Keratinocyte (primary cell): ENCODE data around the gene PLAAT2. TPM values are rescaled to one million over a fixed set of nuclear protein-coding genes. Genes with fewer than 3 reads are reported as not detected.

ENCODE experiments used
- DNase-seq: peaks from one replicate; pipeline ENCODE4 v3.0.0-alpha.2; 2011; ENCODE audit warnings: low read depth, missing footprints, low spot score
- FAIRE-seq: peaks from 2 replicates; lab custom pipeline; 2011; peaks lifted over from hg19 to GRCh38; lab: Jason Lieb, UNC
- H2AFZ ChIP-seq: 2 replicates; pipeline ENCODE4 v1.6.0; 2012; ENCODE audit warnings: low read length, control low read depth, inconsistent platforms; ENCODE audit not compliant: control insufficient read depth
- H3K27ac ChIP-seq: 2 replicates; pipeline ENCODE4 v1.5.1; 2011; ENCODE audit warnings: low read length; ENCODE audit not compliant: control insufficient read depth, insufficient read depth
- H3K27me3 ChIP-seq: 3 replicates; pipeline ENCODE4 v1.6.0; 2011; ENCODE audit warnings: low read length; ENCODE audit not compliant: control insufficient read depth, insufficient read depth; ENCODE audit errors: extremely low read depth
- H3K36me3 ChIP-seq, 2 experiments: 2 replicates in 1 of 2; 3 replicates in 1 of 2; pipeline ENCODE4 v1.5.1; 2011; ENCODE audit warnings: low read length in 2 of 2, mild to moderate bottlenecking in 1 of 2; ENCODE audit not compliant: control insufficient read depth in 2 of 2, insufficient read depth in 2 of 2; ENCODE audit errors: extremely low read depth in 1 of 2
- H3K4me1 ChIP-seq: 3 replicates; pipeline ENCODE4 v1.5.1; 2011; ENCODE audit warnings: low read length; ENCODE audit not compliant: control insufficient read depth, insufficient read depth; ENCODE audit errors: extremely low read depth
- H3K4me2 ChIP-seq: 3 replicates; pipeline ENCODE4 v1.6.0; 2011; ENCODE audit warnings: low read depth, low read length; ENCODE audit not compliant: control insufficient read depth, insufficient read depth; ENCODE audit errors: extremely low read depth
- H3K4me3 ChIP-seq, 3 experiments: fragments of 200-600 bp in 1 of 3; sonication (generic) in 1 of 3; 2 replicates in 2 of 3; 3 replicates in 1 of 3; pipeline ENCODE4 v1.5.1; 2011 to 2016; ENCODE audit warnings: low read length in 3 of 3, mild to moderate bottlenecking in 3 of 3, control low read depth in 2 of 3, inconsistent platforms in 1 of 3, low read depth in 1 of 3, mixed read lengths in 1 of 3, mixed run types in 1 of 3, moderate library complexity in 1 of 3; ENCODE audit not compliant: control insufficient read depth in 2 of 3, insufficient read depth in 2 of 3; ENCODE audit errors: extremely low read depth in 1 of 3
- H3K79me2 ChIP-seq: 2 replicates; pipeline ENCODE4 v1.6.0; 2012; ENCODE audit warnings: low read length; ENCODE audit not compliant: control insufficient read depth, insufficient read depth
- H3K9ac ChIP-seq: 3 replicates; pipeline ENCODE4 v1.6.0; 2011; ENCODE audit warnings: low read length; ENCODE audit not compliant: control insufficient read depth, insufficient read depth; ENCODE audit errors: extremely low read depth
- H3K9me1 ChIP-seq: 3 replicates; pipeline ENCODE4 v1.6.0; 2011; ENCODE audit warnings: low read length; ENCODE audit not compliant: control insufficient read depth, insufficient read depth; ENCODE audit errors: extremely low read depth
- H3K9me3 ChIP-seq: 2 replicates; pipeline ENCODE4 v1.5.1; 2012; ENCODE audit warnings: low read depth, low read length; ENCODE audit not compliant: control insufficient read depth
- H4K20me1 ChIP-seq: 3 replicates; pipeline ENCODE4 v1.6.0; 2011; ENCODE audit warnings: low read length; ENCODE audit not compliant: control insufficient read depth, insufficient read depth; ENCODE audit errors: extremely low read depth
- EZH2 ChIP-seq: IDR thresholded peaks from one replicate; pipeline ENCODE4 v1.6.1; 2012; ENCODE audit warnings: inconsistent platforms, mild to moderate bottlenecking, low read length, moderate library complexity
- dilution Hi-C: fragments of 300-500 bp; cut with MboI; formaldehyde crosslinking; loops from one replicate; pipeline ENCODE4 v1.7.0; 2020; ENCODE audit warnings: low sequenced_read_pairs; ENCODE audit not compliant: extremely low pct_ligation_motif_present
- polyA plus RNA-seq, 5 experiments: library from polyadenylated mRNA; depleted of rRNA in 3 of 5; stranded (reverse) in 3 of 5; stranded (forward) in 1 of 5; unstranded in 1 of 5; fragments of >200 nt; gene quantifications; 1 replicate in 1 of 5; 2 replicates in 3 of 5; 3 replicates in 1 of 5; pipeline versions ENCODE4 v1.2.1 to v1.2.3, GENCODE V29; 2011 to 2012; ENCODE audit warnings: missing spikeins in 2 of 5, low read depth in 1 of 5, low replicate concordance in 1 of 5
- TF ChIP-seq, protein P1 (sequence below), 3 experiments: IDR thresholded peaks in 1 of 3; conservative IDR thresholded peaks in 1 of 3; optimal IDR thresholded peaks in 1 of 3; 2 replicates in 2 of 3; 3 replicates in 1 of 3; pipeline versions ENCODE3 to v1.5.1; 2011; ENCODE audit warnings: low read length in 3 of 3, mild to moderate bottlenecking in 3 of 3, moderate library complexity in 2 of 3, control low read depth in 1 of 3, inconsistent platforms in 1 of 3; ENCODE audit not compliant: insufficient read depth in 2 of 3; ENCODE audit errors: extremely low read depth in 1 of 3

Gene PLAAT2
- polyA plus RNA-seq, 1 donor (not counting 4 experiments of a cell fraction or from before 2014, with no cell fraction given) = 0.29 TPM

DNA sequence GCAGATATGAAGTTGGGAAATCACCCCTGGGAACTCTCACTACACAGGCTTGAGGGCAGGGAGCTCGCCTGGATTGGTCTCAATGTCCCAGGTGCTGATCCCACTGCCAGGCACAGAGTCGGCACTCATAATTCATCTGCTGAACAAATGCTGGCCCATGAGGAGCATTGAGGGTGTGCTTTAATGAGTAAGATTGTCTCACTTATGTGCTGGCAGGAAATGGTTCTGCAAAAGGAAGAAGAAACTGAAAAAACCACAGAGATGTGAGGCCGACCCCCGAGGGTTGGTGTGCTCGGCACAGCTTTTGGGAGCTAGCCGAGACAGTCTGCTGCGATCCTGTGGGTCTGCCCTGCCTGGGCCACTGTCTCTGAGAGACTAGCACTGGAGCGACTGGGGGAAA is 9.4 kb downstream of the PLAAT2 start:
- Histone ChIP-seq H3K27me3 (no peaks in the 10 kb centered on the region), H4K20me1 (no peaks in the 10 kb centered on the region), H3K4me3 (no peak overlapping the region), H2AFZ (no peak overlapping the region), H3K9ac (no peak overlapping the region), H3K27ac (no peak overlapping the region), H3K9me3 (no peaks in the 10 kb centered on the region), H3K36me3 (no peaks in the 10 kb centered on the region), H3K4me1 (peaks cover 2% of the 10 kb centered on the region), H3K9me1 (no peaks in the 10 kb centered on the region), H3K79me2 (no peaks in the 10 kb centered on the region), H3K4me2 (no peak overlapping the region)
- dilution Hi-C loops = no loop called here
- TF ChIP-seq EZH2 = no peak
- TF ChIP-seq, protein P1, sequence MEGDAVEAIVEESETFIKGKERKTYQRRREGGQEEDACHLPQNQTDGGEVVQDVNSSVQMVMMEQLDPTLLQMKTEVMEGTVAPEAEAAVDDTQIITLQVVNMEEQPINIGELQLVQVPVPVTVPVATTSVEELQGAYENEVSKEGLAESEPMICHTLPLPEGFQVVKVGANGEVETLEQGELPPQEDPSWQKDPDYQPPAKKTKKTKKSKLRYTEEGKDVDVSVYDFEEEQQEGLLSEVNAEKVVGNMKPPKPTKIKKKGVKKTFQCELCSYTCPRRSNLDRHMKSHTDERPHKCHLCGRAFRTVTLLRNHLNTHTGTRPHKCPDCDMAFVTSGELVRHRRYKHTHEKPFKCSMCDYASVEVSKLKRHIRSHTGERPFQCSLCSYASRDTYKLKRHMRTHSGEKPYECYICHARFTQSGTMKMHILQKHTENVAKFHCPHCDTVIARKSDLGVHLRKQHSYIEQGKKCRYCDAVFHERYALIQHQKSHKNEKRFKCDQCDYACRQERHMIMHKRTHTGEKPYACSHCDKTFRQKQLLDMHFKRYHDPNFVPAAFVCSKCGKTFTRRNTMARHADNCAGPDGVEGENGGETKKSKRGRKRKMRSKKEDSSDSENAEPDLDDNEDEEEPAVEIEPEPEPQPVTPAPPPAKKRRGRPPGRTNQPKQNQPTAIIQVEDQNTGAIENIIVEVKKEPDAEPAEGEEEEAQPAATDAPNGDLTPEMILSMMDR (optimal IDR thresholded peaks at IDR 0.05 in 1 of 3, IDR thresholded peaks at IDR 0.05 in 1 of 3, conservative IDR thresholded peaks at IDR 0.05 in 1 of 3; ENCODE audit: extremely low read depth in 1 of 3, insufficient read depth in 2 of 3, low read length in 3 of 3) = no peak
- no peak for FAIRE-seq
- no peak for DNase-seq

DNA sequence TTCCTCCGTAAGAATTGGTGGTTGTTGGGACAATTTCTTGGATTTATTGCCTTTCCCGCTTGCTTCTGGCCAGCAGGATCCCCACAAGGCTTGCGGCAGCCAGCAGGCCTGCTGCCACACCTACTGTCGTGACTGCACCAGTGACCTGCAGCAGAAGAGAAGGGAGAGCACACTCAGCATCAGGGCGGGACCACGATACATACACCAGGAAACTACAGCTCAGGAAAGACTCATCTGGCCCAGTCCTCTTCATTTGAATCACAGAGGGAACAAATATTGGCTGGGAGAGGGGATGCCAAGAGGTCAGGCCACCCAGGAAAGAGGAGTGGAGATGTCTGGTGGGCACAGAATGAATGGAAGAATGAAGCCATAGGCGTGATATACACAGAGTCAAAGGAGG is 10.3 kb downstream of the PLAAT2 start:
- H3K27ac ChIP-seq = no peak overlapping the region
- no peak overlapping the region for H3K4me2 ChIP-seq
- H3K9ac ChIP-seq = no peak overlapping the region
- no peak overlapping the region for H2AFZ ChIP-seq
- dilution Hi-C loops = no loop called here
- DNase-seq = no peak
- H3K9me1 ChIP-seq = no peaks in the 10 kb centered on the region
- no peaks in the 10 kb centered on the region for H3K27me3 ChIP-seq
- H3K36me3 ChIP-seq = no peaks in the 10 kb centered on the region
- no peak overlapping the region for H3K4me3 ChIP-seq
- FAIRE-seq = no peak
- no peaks in the 10 kb centered on the region for H3K9me3 ChIP-seq
- TF ChIP-seq, protein P1 (optimal IDR thresholded peaks at IDR 0.05 in 1 of 3, IDR thresholded peaks at IDR 0.05 in 1 of 3, conservative IDR thresholded peaks at IDR 0.05 in 1 of 3; ENCODE audit: extremely low read depth in 1 of 3, insufficient read depth in 2 of 3, low read length in 3 of 3) = no peak
- H4K20me1 ChIP-seq = no peaks in the 10 kb centered on the region
- H3K4me1 ChIP-seq = peaks cover 2% of the 10 kb centered on the region
- H3K79me2 ChIP-seq = no peaks in the 10 kb centered on the region
